Activated T-cell treated with anti-CD3 and anti-CD28 coated beads for 48 hours (primary cell): ENCODE data around the gene ABCA2.
"Not testable (repeated sequence)": the region's sequence is repeated elsewhere in the genome, so short reads cannot be mapped to it uniquely, and the experiment has no call there.

Source experiments
- DNase-seq: peaks from one replicate; pipeline ENCODE4 v3.0.0-alpha.2; 2020; ENCODE audit warnings: low read depth

Gene ABCA2

DNA sequence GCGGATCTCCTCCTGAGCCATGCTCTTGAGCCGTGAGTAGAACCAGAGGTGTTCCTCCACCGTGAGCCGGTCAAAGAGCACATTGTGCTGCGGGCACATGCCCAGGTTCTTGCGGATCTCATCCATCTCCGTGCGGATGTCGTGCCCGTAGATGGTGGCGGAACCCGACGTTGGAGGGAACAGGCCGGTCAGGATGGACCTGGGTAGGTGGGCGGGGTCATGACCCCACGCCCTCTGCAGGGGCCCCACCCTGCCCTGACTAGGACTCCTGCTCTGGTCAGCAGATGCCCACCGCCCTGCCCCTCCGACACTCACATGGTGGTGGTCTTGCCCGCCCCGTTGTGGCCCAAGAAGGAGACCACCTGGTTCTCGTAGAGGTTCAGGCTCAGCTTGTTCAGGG, 12.1 kb downstream of the ABCA2 start:
- no peak for DNase-seq

- DNase-seq: no peak
Observed at GRCh38 chr9:137015540-137015930, 12.5 kb downstream of the ABCA2 start.

GRCh38 chr9:137014776-137015539, 13.1 kb downstream of the ABCA2 start:
- no peak for DNase-seq

DNA sequence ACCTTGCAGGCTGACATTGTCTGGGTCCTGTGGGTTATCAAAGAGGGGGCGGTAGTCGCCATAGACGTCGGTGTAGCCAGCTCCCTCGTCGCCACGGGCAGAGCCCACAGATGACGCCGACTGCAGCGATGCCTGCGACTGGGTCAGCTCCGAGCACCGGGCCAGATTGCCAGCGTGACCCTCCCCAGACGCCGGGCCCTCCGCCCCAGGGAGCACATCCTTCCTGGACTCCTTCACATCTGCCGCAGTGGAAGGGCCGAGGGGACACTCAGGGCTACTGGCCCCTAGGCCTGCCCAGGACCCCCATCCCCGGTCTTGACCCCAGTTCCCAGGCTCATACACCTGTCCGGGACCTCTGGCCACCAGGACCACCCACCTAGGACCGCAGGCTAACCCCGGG, 13.9 kb downstream of the ABCA2 start:
- no peak for DNase-seq

DNA sequence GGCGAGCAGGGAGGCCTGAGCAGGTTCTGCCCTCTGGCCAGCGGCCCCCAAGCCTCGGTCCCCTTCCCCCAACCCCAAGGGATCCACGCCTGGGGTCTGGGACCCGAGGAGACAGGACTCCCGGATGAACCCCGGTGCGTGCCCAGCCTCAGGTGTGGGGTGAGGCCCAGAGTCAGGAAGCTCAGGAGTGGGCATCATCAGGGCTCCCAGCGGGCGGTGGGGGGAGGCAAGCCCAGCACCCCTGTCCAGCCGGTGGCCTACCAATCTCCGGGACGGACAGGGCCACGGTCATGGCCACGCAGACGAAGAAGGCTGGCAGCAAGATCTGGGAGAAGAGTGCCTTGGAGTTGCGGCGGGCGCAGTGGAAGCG, 14.5 kb downstream of the ABCA2 start:
- no peak for DNase-seq

DNA sequence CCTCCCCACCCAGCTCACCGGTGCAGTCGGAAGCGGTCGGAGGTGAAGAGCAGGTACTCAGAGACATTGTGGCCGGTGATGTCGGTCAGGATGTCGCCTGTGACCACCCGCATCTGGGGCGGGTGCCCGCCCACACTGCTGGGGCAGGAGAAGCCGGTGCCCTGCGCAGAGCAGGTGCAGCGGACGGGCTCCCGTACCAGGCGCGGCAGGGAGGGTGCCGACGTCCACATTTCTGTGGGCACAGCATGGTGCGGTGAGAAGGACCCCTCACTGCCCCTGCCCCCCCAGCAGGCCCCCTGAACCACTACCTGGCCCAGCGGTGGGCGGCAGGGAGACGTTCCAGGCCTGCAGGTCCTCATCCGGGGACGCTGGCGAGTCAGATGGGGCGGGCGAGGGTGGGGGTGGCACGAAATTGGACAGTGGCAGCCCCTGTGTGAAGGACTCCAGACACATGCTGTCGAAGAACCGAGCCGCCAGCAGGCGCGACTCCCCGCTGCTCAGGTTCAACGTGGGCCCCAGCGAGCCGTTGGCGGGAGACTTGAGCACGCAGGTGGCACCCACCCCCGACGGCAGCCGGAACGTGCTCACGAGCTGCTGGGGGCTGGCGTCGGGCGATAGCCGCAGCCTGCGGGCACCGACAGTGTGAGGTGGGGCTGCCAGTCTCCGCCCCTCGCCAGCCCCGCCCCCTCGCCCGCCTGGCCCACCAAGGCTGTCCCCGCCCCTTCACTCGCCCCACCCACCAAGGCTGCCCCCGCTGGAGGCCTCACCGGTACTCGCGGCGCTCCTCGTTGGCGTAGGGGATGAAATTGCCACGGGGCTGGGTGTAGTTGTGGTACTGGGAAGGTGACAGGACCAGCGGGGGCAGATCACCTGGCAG, 15.1 kb downstream of the ABCA2 start:
- no peak for DNase-seq

DNA sequence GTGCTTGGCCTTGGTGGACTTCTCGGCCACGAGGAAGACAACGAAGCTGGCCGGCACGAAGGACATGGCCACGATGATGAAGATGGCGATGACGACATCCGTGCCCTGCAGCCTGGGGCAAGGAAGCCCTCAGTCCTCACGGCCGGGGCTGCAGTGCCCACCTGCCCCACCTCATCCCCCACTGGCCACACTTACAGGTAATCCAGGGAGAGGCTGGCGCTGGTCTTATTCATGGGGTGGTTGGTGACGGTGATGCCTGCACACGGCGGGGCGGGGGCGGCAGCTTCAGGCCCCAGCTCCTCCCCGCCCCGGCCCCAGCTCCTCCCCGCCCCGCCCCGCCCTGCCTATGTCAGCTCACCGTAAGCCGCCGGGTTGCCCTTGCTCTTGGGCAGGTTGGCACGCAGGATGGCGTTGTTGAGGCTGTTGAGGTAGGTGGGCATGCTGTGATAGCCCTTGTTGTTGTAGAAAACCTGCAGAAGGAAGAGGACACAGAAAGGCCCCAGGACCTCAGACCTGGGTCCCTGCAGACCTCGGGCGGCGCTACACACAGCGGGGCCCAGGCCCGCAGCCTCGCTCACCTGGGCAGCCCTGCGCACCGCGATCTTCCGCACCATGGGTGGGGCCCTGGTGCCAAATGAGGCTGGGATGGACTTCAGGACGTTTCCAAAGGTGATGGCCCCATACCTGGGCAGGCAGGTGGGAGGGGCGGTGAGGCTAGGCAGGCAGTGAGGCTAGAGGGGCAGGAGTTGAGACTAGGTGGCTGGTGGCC, 15.9 kb downstream of the ABCA2 start:
- DNase-seq: no peak

- no peak for DNase-seq
Observed at GRCh38 chr9:137011156-137011555, 16.9 kb downstream of the ABCA2 start.

DNA sequence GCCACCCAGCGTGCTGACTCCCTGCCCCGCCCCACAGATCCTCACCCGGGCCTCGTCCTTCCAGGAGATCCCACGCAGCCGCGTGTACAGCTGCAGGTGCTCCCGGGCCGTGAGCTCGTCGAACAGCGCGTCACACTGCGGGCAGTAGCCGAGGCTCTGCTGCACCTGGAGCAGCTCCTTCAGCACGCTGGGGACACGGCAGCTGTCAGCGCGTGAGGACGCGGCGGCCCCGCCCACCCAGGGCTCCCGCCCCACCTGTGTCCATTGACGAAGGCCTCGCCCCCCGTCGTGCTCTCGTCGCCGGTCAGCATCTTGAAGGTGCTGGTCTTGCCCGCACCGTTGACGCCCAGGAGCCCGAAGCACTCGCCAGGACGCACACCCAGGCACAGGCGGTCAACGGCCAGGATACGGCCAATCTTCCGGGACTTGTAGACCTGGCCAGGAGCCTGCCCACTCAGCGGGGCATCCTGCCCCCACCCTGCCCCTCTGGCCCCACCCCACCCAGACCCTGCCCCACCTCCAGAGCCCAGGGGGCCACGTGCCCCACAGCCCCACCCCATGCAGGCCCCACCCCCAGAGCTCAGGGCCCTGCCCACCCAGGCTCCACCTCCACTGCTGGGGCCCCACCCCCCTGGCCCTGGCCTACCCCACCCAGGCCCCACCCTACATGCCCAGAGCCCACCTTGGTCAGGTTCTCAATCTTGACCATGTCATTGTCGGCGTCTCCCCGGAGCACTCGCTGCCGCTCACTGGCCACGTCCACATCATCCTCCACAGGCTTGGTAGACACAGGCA, 17.9 kb downstream of the ABCA2 start:
- DNase-seq: no peak

GRCh38 chr9:137009217-137009616, 18.8 kb downstream of the ABCA2 start:
- DNase-seq: no peak

- DNase-seq: no peak
Observed at GRCh38 chr9:137008312-137008711, 19.7 kb downstream of the ABCA2 start.

- DNase-seq: no peak
Observed at GRCh38 chr9:137007816-137008270, 20.2 kb downstream of the ABCA2 start.

DNA sequence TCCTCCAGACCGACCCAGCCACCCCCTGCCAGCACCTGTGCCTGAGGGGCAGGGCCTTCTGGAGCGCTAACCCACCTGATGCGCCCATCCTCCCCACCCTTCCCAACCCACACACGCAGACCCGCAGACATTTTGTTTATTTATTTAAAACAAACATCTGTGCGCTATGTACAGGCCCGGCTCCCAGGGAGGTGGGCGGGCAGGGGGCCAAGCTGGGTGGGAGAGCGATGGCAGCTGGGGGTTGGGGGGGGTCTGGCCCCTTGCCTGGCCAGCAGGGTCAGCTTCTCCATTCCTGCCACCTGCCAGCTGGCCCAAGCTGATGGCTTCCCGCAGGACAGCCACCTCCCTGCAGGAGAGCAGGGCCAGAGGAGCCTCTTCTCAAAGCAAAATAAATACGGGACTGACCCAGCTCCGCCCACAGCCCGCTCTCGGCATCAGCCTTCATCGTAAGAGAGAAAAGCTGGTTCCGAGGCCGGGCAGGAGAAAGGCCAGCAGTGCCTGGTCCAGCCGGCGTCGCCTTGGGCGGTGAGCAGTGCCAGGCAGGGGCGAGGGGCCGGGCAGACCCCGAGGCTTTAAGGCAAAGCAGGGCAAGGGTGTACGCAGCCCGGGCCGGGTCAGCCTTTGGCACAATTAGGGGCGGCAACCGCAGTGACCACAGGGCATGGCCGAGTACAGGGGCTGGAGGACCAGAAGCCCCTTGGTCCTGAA, 20.8 kb downstream of the ABCA2 start:
- DNase-seq: no peak

DNA sequence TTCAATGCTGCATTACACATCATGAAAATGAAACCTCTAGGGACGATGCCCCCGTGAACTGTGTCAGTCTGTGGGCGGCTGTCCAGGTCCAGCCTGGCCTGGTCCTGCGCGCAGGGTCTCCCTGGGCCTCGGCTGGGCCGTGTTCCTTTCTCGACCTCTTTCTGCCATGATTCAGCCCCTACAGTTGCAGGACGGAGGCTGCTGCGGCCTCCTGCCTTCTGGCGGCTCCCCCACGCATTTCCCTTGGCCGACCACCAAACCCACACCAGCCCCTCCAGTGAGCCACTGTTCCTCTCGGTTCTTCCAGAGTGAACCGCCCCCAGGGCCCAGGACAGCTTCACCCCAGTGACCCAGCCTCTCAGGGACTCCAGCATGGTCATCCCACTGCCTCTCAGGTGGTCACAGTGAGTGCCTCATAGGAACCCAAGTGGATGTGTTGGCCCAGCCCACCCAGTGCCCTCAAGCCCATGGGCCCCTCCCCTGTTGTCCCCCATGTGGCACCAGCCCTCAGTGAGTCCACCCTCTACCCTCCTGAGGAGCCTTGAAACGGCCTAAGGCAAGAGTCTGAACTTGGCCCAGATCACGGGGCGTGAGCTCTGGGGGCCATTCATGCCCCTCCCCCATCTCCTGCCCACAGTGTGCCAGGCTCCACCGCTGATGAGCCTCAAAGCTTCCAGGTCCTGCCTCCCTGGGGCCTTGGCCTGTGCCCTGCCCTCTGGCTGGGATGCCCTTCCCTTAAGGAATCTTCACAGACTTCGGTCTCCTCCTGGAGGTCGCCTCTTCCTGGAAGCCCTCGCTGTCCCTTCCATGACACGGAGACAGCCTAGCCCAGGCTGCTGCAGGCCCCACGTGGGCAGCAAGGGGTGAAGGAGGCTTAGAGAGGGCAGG, 21.7 kb downstream of the ABCA2 start:
- DNase-seq: no peak

- not testable (repeated sequence) for DNase-seq
Observed at GRCh38 chr9:137004285-137004684, 23.8 kb downstream of the ABCA2 start.

DNA sequence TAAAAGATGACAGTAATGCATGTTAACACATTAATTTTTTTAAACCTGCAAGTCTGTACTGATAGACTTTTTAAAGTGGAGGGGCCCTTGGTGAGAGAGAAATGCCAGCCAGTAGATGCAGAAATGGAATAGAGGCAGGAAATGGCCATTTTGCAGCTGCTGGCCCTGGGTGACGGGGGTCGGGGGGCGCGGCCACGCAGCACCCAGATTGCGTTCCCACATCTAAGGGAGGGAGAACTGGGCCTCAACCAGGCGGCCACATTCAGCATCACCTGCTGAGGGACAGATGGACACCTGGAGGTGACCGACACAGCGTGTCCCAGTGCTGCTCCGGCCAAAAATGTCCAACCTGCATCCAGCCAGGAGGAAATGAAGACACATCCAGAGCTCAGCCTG, 25.4 kb downstream of the ABCA2 start:
- no peak for DNase-seq

- DNase-seq: no peak
Observed at GRCh38 chr9:137001857-137002645, 26.0 kb downstream of the ABCA2 start.

DNA sequence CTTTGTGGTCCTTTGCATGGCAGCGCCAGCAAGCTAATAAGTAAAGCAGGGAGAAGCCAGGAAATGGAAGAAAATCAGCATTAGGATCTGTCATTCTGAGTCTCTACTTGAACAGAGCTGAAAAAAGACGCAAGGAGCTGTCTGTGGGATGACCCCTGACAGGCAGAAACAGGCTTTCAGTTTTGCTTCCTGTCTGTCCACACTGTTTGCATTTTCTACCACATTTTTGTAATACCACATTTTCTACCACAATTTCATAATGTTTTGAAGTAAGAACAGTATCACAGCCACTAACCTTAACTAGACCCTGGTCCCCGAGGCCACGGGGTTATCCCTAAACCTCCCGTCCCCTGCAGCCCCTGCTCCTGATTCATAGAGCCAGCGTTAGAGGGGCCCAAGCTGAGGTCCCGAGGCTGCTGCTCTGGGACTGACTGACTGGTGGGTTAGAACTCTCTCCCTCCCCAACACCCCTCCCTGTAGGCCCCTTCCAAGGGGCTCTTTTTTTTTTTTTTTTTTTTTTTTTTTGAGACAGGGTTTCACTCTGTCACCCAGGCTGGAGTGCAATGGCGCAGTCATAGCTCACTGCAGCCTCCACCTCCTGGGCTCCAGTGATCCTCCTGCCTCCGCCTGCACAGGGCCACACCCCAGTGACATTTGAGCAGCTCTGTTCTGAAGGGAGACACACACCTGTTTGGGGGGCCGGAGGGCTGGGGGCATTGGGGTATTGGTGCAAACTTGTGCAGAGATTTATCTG, 27.7 kb downstream of the ABCA2 start:
- no peak for DNase-seq
